ENCODE results near the gene TMEFF2.
"Not testable (repeated sequence)": the region's sequence is repeated elsewhere in the genome, so short reads cannot be mapped to it uniquely, and the experiment has no call there.

Gene TMEFF2

GRCh38 chr2:191923652-191923997 lies 271.1 kb downstream of the TMEFF2 start:
- no peak for DNase-seq

GRCh38 chr2:191922736-191923651 lies 271.7 kb downstream of the TMEFF2 start:
- no peak for DNase-seq

GRCh38 chr2:191921650-191922049 lies 273.1 kb downstream of the TMEFF2 start:
- not testable (repeated sequence) for DNase-seq

- DNase-seq, result no peak
These were observed 274.2 kb downstream of the TMEFF2 start for GRCh38 chr2:191920502-191920901.

- DNase-seq, result no peak
These were observed 276.6 kb downstream of the TMEFF2 start for GRCh38 chr2:191917967-191918651.

- no peak for DNase-seq
These were observed 277.3 kb downstream of the TMEFF2 start for GRCh38 chr2:191917430-191917881.

GRCh38 chr2:191916826-191917225 lies 277.9 kb downstream of the TMEFF2 start:
- no peak for DNase-seq

GRCh38 chr2:191915750-191916149 lies 279.0 kb downstream of the TMEFF2 start:
- DNase-seq, result no peak

GRCh38 chr2:191913796-191914195 lies 280.9 kb downstream of the TMEFF2 start:
- no peak for DNase-seq

GRCh38 chr2:191912764-191913163 lies 282.0 kb downstream of the TMEFF2 start:
- DNase-seq, result no peak

- DNase-seq, result no peak
These were observed 284.2 kb downstream of the TMEFF2 start for GRCh38 chr2:191910518-191910917.

GRCh38 chr2:191908874-191909273 lies 285.9 kb downstream of the TMEFF2 start:
- no peak for DNase-seq

- no peak for DNase-seq
These were observed 287.2 kb downstream of the TMEFF2 start for GRCh38 chr2:191907545-191907944.

- no peak for DNase-seq
These were observed 287.6 kb downstream of the TMEFF2 start for GRCh38 chr2:191907091-191907490.

GRCh38 chr2:191905336-191905735 lies 289.4 kb downstream of the TMEFF2 start:
- DNase-seq, result no peak

- DNase-seq, result no peak
These were observed 293.7 kb downstream of the TMEFF2 start for GRCh38 chr2:191901031-191901430.

GRCh38 chr2:191899410-191899809 lies 295.3 kb downstream of the TMEFF2 start:
- no peak for DNase-seq

Measured in right forelimb (tissue), 1 donor.